H1 (cell line): ENCODE data around the gene RIOK3. TPM values are rescaled to one million over a fixed set of nuclear protein-coding genes. Genes with fewer than 3 reads are reported as not detected.
A peak's percentile ranks its signal among the peaks of the same experiment; 100 is the strongest.

Experiments used
- KDM4A ChIP-seq: IDR thresholded peaks from one replicate; pipeline ENCODE4 v1.7.1; 2012; ENCODE audit warnings: low read depth, mild to moderate bottlenecking, moderate library complexity, low read length, inconsistent platforms; ENCODE audit not compliant: severe bottlenecking
- RAD21 ChIP-seq, 2 experiments: IDR thresholded peaks in 1 of 2; conservative IDR thresholded peaks in 1 of 2; 2 replicates each; pipeline ENCODE4 v1.6.1; 2011; ENCODE audit warnings: low read depth in 2 of 2, low read length in 2 of 2, improper control_type of control experiment in 1 of 2, inconsistent platforms in 1 of 2, mild to moderate bottlenecking in 1 of 2, moderate library complexity in 1 of 2
- polyA plus RNA-seq, 7 experiments: library from polyadenylated mRNA; depleted of rRNA in 3 of 7; stranded (reverse) in 5 of 7; unstranded in 2 of 7; fragments of >200 nt in 5 of 7; fragments of 200-250 nt in 2 of 7; gene quantifications; 1 replicate in 5 of 7; 2 replicates in 1 of 7; 4 replicates in 1 of 7; pipeline versions ENCODE4 v1.2.1 to v1.2.3, GENCODE V29; 2011 to 2013; ENCODE audit warnings: missing spikeins in 2 of 7, mixed read lengths in 2 of 7
- total RNA-seq: library from RNA; stranded (reverse); fragmentation: NEBNext Ultra II Directional; extraction: Animal tissue kit (Norgen Biotek cat#: 25700); gene quantifications from 2 replicates; pipeline ENCODE4 v1.2.1, GENCODE V29; 2021
- TF ChIP-seq, protein P1 (sequence below): fragments of 300-600 bp; sonication (generic); IDR thresholded peaks from 2 replicates; pipeline ENCODE4 v1.7.1; 2012; ENCODE audit warnings: low read length, moderate library complexity, mild to moderate bottlenecking, inconsistent platforms; ENCODE audit not compliant: insufficient replicate concordance

Gene RIOK3
- total and polyA plus RNA-seq, 2 of the 8 experiments (the other 6 are each of a cell fraction or from before 2014, with no cell fraction given) = 7.5 to 24.3 TPM

DNA sequence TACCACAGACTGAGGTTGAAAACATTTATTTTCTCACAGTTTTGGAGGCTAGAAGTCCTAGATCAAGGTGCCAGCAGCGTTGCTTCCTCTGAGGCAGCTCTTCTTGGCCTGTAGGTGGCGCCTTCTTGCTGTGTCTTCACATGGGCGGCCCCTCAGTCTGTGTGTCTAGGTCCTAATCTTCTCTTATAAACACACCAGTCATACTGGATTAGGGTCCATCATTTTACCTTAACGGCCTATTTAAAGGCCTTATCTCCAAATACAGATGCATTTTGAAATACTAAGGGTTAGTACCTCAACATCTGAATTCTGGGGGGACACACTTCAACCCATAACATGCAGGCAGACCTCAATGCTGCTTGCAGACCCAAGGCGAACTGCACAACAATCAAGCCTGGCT, 45.8 kb downstream of the RIOK3 start (continued):
- TF ChIP-seq, protein P1, sequence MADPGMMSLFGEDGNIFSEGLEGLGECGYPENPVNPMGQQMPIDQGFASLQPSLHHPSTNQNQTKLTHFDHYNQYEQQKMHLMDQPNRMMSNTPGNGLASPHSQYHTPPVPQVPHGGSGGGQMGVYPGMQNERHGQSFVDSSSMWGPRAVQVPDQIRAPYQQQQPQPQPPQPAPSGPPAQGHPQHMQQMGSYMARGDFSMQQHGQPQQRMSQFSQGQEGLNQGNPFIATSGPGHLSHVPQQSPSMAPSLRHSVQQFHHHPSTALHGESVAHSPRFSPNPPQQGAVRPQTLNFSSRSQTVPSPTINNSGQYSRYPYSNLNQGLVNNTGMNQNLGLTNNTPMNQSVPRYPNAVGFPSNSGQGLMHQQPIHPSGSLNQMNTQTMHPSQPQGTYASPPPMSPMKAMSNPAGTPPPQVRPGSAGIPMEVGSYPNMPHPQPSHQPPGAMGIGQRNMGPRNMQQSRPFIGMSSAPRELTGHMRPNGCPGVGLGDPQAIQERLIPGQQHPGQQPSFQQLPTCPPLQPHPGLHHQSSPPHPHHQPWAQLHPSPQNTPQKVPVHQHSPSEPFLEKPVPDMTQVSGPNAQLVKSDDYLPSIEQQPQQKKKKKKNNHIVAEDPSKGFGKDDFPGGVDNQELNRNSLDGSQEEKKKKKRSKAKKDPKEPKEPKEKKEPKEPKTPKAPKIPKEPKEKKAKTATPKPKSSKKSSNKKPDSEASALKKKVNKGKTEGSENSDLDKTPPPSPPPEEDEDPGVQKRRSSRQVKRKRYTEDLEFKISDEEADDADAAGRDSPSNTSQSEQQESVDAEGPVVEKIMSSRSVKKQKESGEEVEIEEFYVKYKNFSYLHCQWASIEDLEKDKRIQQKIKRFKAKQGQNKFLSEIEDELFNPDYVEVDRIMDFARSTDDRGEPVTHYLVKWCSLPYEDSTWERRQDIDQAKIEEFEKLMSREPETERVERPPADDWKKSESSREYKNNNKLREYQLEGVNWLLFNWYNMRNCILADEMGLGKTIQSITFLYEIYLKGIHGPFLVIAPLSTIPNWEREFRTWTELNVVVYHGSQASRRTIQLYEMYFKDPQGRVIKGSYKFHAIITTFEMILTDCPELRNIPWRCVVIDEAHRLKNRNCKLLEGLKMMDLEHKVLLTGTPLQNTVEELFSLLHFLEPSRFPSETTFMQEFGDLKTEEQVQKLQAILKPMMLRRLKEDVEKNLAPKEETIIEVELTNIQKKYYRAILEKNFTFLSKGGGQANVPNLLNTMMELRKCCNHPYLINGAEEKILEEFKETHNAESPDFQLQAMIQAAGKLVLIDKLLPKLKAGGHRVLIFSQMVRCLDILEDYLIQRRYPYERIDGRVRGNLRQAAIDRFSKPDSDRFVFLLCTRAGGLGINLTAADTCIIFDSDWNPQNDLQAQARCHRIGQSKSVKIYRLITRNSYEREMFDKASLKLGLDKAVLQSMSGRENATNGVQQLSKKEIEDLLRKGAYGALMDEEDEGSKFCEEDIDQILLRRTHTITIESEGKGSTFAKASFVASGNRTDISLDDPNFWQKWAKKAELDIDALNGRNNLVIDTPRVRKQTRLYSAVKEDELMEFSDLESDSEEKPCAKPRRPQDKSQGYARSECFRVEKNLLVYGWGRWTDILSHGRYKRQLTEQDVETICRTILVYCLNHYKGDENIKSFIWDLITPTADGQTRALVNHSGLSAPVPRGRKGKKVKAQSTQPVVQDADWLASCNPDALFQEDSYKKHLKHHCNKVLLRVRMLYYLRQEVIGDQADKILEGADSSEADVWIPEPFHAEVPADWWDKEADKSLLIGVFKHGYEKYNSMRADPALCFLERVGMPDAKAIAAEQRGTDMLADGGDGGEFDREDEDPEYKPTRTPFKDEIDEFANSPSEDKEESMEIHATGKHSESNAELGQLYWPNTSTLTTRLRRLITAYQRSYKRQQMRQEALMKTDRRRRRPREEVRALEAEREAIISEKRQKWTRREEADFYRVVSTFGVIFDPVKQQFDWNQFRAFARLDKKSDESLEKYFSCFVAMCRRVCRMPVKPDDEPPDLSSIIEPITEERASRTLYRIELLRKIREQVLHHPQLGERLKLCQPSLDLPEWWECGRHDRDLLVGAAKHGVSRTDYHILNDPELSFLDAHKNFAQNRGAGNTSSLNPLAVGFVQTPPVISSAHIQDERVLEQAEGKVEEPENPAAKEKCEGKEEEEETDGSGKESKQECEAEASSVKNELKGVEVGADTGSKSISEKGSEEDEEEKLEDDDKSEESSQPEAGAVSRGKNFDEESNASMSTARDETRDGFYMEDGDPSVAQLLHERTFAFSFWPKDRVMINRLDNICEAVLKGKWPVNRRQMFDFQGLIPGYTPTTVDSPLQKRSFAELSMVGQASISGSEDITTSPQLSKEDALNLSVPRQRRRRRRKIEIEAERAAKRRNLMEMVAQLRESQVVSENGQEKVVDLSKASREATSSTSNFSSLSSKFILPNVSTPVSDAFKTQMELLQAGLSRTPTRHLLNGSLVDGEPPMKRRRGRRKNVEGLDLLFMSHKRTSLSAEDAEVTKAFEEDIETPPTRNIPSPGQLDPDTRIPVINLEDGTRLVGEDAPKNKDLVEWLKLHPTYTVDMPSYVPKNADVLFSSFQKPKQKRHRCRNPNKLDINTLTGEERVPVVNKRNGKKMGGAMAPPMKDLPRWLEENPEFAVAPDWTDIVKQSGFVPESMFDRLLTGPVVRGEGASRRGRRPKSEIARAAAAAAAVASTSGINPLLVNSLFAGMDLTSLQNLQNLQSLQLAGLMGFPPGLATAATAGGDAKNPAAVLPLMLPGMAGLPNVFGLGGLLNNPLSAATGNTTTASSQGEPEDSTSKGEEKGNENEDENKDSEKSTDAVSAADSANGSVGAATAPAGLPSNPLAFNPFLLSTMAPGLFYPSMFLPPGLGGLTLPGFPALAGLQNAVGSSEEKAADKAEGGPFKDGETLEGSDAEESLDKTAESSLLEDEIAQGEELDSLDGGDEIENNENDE = no peak
- no peak for TF ChIP-seq KDM4A
- peak; percentile 66 to 75 for TF ChIP-seq RAD21 (IDR thresholded peaks at IDR 0.05 in 1 of 2, conservative IDR thresholded peaks at IDR 0.05 in 1 of 2; ENCODE audit: low read depth in 2 of 2, low read length in 2 of 2)
